Measurements from ENCODE around the gene HERPUD1. TPM values are rescaled to one million over a fixed set of nuclear protein-coding genes. Genes with fewer than 3 reads are reported as not detected.

The HERPUD1 gene
- total and polyA plus RNA-seq, 2 of the 13 experiments (the other 11 are each of a cell fraction or from before 2014, with no cell fraction given): 96.2 to 323 TPM

- TF ChIP-seq PATZ1 (CRISPR knock-in tag; IDR thresholded peaks at IDR 0.05) (peak; percentile 45; the same call in 1 of the 2 replicates), ZC3H4 (CRISPR knock-in tag; IDR thresholded peaks at IDR 0.05; ENCODE audit: borderline replicate concordance) (no peak), ZNF563 (CRISPR knock-in tag; IDR thresholded peaks at IDR 0.05) (no peak), ZNF230 (CRISPR knock-in tag; IDR thresholded peaks at IDR 0.05) (no peak), GFI1 (CRISPR knock-in tag; IDR thresholded peaks at IDR 0.05; ENCODE audit: borderline replicate concordance) (peak; percentile 62; the same call in 1 of the 2 replicates), NFRKB (IDR thresholded peaks at IDR 0.05) (no peak), KAT8 (CRISPR knock-in tag; IDR thresholded peaks at IDR 0.05) (peak; percentile 55; the same call in 1 of the 2 replicates), GABPB1 (CRISPR knock-in tag; IDR thresholded peaks at IDR 0.05) (peak; percentile 41; the same call in 1 of the 2 replicates), ZNF674 (CRISPR knock-in tag; IDR thresholded peaks at IDR 0.05; ENCODE audit: low read depth) (no peak), SKI (IDR thresholded peaks at IDR 0.05; ENCODE audit: partially characterized antibody) (no peak), ZNF619 (CRISPR knock-in tag; IDR thresholded peaks at IDR 0.05) (peak; percentile 86), TRAFD1 (CRISPR knock-in tag; IDR thresholded peaks at IDR 0.05; ENCODE audit: borderline replicate concordance) (no peak), ZBTB4 (CRISPR knock-in tag; IDR thresholded peaks at IDR 0.05; ENCODE audit: borderline replicate concordance) (peak; percentile 65; the same call in 1 of the 2 replicates), ZNF878 (CRISPR knock-in tag; IDR thresholded peaks at IDR 0.05) (no peak), MZF1 (CRISPR knock-in tag; IDR thresholded peaks at IDR 0.05; ENCODE audit: borderline replicate concordance) (no peak), ZNF251 (CRISPR knock-in tag; IDR thresholded peaks at IDR 0.05) (no peak), NFKB2 (CRISPR knock-in tag; IDR thresholded peaks at IDR 0.05; ENCODE audit: borderline replicate concordance) (peak; percentile 61; the same call in 1 of the 2 replicates), ZNF292 (CRISPR knock-in tag; IDR thresholded peaks at IDR 0.05; ENCODE audit: borderline replicate concordance, low read depth) (no peak), ZNF317 (CRISPR knock-in tag; IDR thresholded peaks at IDR 0.05) (no peak), THAP7 (CRISPR knock-in tag; IDR thresholded peaks at IDR 0.05) (no peak), KAT2B (IDR thresholded peaks at IDR 0.05; ENCODE audit: borderline replicate concordance, low read depth, low read length) (no peak), ZZZ3 (CRISPR knock-in tag; IDR thresholded peaks at IDR 0.05; ENCODE audit: borderline replicate concordance) (no peak)
Observed at GRCh38 chr16:56950881-56951771, 19.2 kb downstream of the HERPUD1 start (continued).
